NCI-H526 treated with DMSO at 0.1 percent for 48 hours (cell line): ENCODE measurements around the gene GUSB.

Experiments used
- DNase-seq: peaks from one replicate; lab custom pipeline; 2025; lab: John Stamatoyannopoulos, UW

The GUSB gene

DNA sequence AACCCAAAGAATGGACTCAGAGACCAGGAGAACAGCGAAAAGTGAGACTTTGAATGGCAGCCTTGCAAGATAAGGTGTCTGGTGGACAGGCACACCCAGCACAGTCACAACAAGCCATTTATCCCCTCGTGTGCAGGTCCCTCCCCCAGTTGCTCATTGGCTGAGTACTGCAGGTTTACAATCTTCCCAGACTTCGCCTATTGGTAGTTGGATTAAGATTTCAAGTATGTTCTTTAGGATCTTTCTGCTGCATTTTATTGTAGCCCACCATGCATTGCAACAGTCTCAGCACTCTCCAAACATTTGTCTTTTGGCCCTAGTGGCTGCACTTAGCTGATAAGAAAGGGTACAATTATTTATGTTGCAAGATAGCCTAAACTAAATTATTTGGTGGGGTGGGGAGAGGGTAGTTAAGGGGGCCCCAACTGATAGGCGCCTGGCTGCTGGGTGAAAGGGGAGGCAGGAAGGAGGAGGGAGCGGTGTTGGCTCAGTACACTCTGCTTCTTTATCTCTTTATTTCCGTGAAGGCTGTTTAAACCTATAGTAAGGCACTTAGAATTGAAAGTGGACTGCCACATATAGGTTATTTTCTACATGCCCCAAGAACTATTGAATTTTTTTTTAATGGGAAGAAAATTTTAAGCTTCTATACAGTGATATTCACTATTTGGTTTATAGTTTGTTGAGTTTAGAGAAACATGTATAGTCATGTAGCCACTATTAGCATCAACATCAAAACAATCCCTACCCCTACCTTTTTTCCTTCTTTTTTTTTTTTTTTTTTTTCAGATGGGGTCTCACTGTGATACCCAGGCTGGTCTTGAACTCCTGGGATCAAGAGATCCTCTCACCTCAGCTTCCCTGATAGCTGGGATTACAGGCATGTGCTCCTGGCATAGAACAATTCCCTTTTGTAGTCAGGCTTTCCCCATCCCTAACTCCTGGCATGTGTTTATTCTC lies 54.2 kb downstream of the GUSB start:
- DNase-seq, result no peak

- no peak for DNase-seq
These were observed 55.4 kb downstream of the GUSB start for GRCh38 chr7:65926588-65926987.

GRCh38 chr7:65925040-65925439 lies 57.0 kb downstream of the GUSB start:
- no peak for DNase-seq

GRCh38 chr7:65924193-65924592 lies 57.8 kb downstream of the GUSB start:
- no peak for DNase-seq

- DNase-seq, result no peak
These were observed 58.7 kb downstream of the GUSB start for GRCh38 chr7:65923316-65923715.

DNA sequence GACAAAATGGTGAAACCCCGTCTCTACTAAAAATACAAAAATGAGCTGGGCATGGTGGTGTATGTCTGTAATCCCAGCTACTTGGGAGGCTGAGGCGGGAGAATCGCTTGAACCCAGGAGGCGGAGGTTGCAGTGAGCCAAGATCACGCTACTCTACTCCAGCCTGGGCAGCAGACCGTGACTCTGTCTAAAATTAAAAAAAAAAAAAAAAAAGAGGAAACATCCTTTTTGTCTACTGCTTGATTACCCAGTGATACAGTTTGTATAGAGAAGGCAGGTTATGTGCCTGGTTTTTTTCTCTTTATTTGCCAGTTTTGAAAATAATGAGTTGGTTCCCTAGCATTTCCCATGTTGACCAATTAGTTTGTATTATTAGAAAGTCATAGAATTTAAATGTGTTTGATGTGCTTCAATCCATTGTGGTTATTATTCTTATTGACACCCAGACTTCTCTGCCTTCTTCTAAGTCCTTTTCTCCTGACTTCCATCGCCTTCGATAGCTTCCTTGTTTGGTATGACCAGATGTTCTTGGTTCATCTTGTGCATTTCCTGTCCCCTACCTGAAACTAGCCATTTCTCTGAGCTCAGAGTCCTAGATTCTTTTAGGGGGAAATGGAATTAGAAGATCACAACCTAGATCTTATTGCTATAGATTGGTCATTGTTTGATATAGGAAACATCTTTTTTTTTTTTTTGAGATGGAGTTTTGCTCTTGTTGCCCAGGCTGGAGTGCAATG lies 65.9 kb downstream of the GUSB start:
- no peak for DNase-seq

DNA sequence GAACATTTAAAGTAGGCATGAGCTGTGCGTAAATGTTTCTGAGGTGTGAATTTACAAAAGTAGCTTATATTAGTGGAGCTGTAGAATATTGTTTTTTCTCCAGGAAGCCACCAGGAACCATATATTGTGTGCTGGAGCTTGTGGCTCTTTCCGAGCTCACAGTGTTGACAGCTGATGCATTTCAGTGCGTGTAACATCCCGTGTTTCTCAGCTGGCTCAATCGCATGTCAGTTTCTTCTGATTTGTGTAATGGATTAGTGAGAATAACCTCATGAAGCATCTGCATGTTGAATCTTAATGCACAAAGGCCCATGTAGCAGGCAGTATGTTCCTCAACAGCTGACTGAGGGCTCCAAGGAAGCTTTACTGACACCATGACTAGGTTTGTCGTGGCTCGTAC lies 69.8 kb downstream of the GUSB start:
- DNase-seq, result no peak
